ENCODE measurements around the gene DZIP1. TPM values are rescaled to one million over a fixed set of nuclear protein-coding genes. Genes with fewer than 3 reads are reported as not detected.

The DZIP1 gene
- total and polyA plus RNA-seq, 10 of the 15 experiments (the other 5 are each of a cell fraction or from before 2014, with no cell fraction given): 0.01 to 1.9 (median 0.55) TPM

DNA sequence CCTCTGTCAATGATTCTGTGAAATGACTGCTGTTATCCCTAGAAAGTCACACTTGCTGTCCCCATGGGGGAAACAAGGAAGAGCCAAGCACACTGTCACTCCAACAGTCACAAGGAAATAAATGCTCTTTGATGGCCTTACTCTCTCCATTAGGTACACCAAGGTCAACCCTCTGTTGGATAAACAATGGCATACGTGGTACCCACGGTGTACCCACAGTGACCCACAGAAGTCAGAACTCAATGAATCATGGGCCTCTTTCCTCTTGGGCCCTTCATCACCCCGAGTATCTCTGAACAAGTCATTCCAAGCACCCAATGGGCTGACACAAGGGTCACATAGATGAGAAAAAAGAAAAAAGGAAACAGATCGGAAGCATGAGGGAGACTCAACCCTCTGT lies 15.4 kb downstream of the DZIP1 start:
- SMC1A ChIA-PET (ENCODE audit: uncharacterized antibody, unreplicated experiment): no interaction called here
- Histone ChIP-seq H3K36me3 (ENCODE audit: control insufficient read depth in 2 of 2, insufficient read depth in 2 of 2, low read length in 1 of 2) (no peaks in the 10 kb centered on the region), H4K20me1 (ENCODE audit: control insufficient read depth, insufficient read depth) (no peaks in the 10 kb centered on the region), H3K79me2 (ENCODE audit: control insufficient read depth, insufficient read depth, low read length) (no peaks in the 10 kb centered on the region), H2AFZ (ENCODE audit: control insufficient read depth, low read depth, low read length) (no peak overlapping the region), H3K9me3 (replicated peaks; ENCODE audit: control insufficient read depth, insufficient read depth, low read length) (no peaks in the 10 kb centered on the region), H3K4me2 (ENCODE audit: control insufficient read depth, insufficient read depth) (no peak overlapping the region), H3K4me1 (ENCODE audit: control insufficient read depth, insufficient read depth, low read length) (no peaks in the 10 kb centered on the region), H3K27ac (ENCODE audit: control insufficient read depth, insufficient read depth) (no peak overlapping the region), H3K4me3 (no peak overlapping the region), H3K27me3 (replicated peaks in 1 of 2; ENCODE audit: control insufficient read depth in 2 of 2, insufficient read depth in 2 of 2, low read length in 1 of 2) (no peaks in the 10 kb centered on the region), H3K9ac (ENCODE audit: control insufficient read depth, insufficient read depth, low read length) (no peak overlapping the region)
- FAIRE-seq (no peak), DNase-seq (ENCODE audit: low read depth, low spot score) (no peak), ATAC-seq (no peak)
- BruUV-seq (replicated peaks): no TSS peak
- in situ Hi-C loops (cut with MboI) (no loop called here), intact Hi-C loops (cut with micrococcal nuclease; ENCODE audit: unreplicated experiment) (no loop called here)
- RAD21 ChIA-PET (ENCODE audit: unreplicated experiment): no interaction called here
- TF ChIP-seq SMC3 (IDR thresholded peaks at IDR 0.05; ENCODE audit: borderline replicate concordance, low read length): no peak
- no peak for TF ChIP-seq ESRRA (IDR thresholded peaks at IDR 0.05; ENCODE audit: low read length)
- TF ChIP-seq, protein P1, sequence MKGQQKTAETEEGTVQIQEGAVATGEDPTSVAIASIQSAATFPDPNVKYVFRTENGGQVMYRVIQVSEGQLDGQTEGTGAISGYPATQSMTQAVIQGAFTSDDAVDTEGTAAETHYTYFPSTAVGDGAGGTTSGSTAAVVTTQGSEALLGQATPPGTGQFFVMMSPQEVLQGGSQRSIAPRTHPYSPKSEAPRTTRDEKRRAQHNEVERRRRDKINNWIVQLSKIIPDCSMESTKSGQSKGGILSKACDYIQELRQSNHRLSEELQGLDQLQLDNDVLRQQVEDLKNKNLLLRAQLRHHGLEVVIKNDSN (IDR thresholded peaks at IDR 0.05; ENCODE audit: borderline replicate concordance, extremely low read length, insufficient read depth, low read depth, low read length): no peak
- no peak for TF ChIP-seq RELA (IDR thresholded peaks at IDR 0.05; ENCODE audit: borderline replicate concordance, partially characterized antibody)
- POLR2A ChIA-PET: no interaction called here
- CTCF ChIA-PET: no interaction called here
- WGBS (ENCODE audit: insufficient coverage, insufficient replicate concordance, low lambda C conversion rate, missing lambda C conversion rate): 37% methylated on average over 4 of the region's 4 CpGs

GRCh38 chr13:95628488-95628887 lies 16.0 kb downstream of the DZIP1 start:
- WGBS (ENCODE audit: insufficient coverage, insufficient replicate concordance, low lambda C conversion rate, missing lambda C conversion rate): 45% methylated on average over 1 of the region's 1 CpG
- Histone ChIP-seq H3K4me2 (ENCODE audit: control insufficient read depth, insufficient read depth) (no peak overlapping the region), H3K27me3 (replicated peaks in 1 of 2; ENCODE audit: control insufficient read depth in 2 of 2, insufficient read depth in 2 of 2, low read length in 1 of 2) (no peaks in the 10 kb centered on the region), H3K4me1 (ENCODE audit: control insufficient read depth, insufficient read depth, low read length) (no peaks in the 10 kb centered on the region), H2AFZ (ENCODE audit: control insufficient read depth, low read depth, low read length) (no peak overlapping the region), H3K36me3 (ENCODE audit: control insufficient read depth in 2 of 2, insufficient read depth in 2 of 2, low read length in 1 of 2) (no peaks in the 10 kb centered on the region), H3K4me3 (no peak overlapping the region), H3K9ac (ENCODE audit: control insufficient read depth, insufficient read depth, low read length) (no peak overlapping the region), H3K27ac (ENCODE audit: control insufficient read depth, insufficient read depth) (no peak overlapping the region), H4K20me1 (ENCODE audit: control insufficient read depth, insufficient read depth) (no peaks in the 10 kb centered on the region), H3K9me3 (replicated peaks; ENCODE audit: control insufficient read depth, insufficient read depth, low read length) (no peaks in the 10 kb centered on the region), H3K79me2 (ENCODE audit: control insufficient read depth, insufficient read depth, low read length) (no peaks in the 10 kb centered on the region)
- POLR2A ChIA-PET: no interaction called here
- CTCF ChIA-PET: interaction anchor here (7.7 kb wide), 1 partner anchor 207 kb away, joined by 192 read pairs; no protein-coding TSS in a partner anchor
- no TSS peak for BruUV-seq (replicated peaks)
- no peak for ATAC-seq
- in situ Hi-C loops (cut with MboI) (no loop called here), intact Hi-C loops (cut with micrococcal nuclease; ENCODE audit: unreplicated experiment) (no loop called here)
- no peak for TF ChIP-seq ZBED1 (IDR thresholded peaks at IDR 0.05; ENCODE audit: borderline replicate concordance)
- TF ChIP-seq, protein P2, sequence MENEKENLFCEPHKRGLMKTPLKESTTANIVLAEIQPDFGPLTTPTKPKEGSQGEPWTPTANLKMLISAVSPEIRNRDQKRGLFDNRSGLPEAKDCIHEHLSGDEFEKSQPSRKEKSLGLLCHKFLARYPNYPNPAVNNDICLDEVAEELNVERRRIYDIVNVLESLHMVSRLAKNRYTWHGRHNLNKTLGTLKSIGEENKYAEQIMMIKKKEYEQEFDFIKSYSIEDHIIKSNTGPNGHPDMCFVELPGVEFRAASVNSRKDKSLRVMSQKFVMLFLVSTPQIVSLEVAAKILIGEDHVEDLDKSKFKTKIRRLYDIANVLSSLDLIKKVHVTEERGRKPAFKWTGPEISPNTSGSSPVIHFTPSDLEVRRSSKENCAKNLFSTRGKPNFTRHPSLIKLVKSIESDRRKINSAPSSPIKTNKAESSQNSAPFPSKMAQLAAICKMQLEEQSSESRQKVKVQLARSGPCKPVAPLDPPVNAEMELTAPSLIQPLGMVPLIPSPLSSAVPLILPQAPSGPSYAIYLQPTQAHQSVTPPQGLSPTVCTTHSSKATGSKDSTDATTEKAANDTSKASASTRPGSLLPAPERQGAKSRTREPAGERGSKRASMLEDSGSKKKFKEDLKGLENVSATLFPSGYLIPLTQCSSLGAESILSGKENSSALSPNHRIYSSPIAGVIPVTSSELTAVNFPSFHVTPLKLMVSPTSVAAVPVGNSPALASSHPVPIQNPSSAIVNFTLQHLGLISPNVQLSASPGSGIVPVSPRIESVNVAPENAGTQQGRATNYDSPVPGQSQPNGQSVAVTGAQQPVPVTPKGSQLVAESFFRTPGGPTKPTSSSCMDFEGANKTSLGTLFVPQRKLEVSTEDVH (IDR thresholded peaks at IDR 0.05; ENCODE audit: low read depth, partially characterized antibody): no peak
- no peak for TF ChIP-seq MYC (IDR thresholded peaks at IDR 0.05; ENCODE audit: insufficient read depth, insufficient read length, insufficient replicate concordance, low read length, severe bottlenecking)
- no peak for TF ChIP-seq NBN (IDR thresholded peaks at IDR 0.05)
- no peak for TF ChIP-seq TCF3 (IDR thresholded peaks at IDR 0.05; ENCODE audit: borderline replicate concordance, insufficient read depth, low read depth, low read length)
- no peak for TF ChIP-seq HCFC1 (IDR thresholded peaks at IDR 0.05; ENCODE audit: low read length)
- TF ChIP-seq CHD1 (IDR thresholded peaks at IDR 0.05; ENCODE audit: low read depth, low read length): no peak
- DNase-seq (ENCODE audit: low read depth, low spot score): no peak
- RAD21 ChIA-PET (ENCODE audit: unreplicated experiment): no interaction called here
- FAIRE-seq: no peak
- SMC1A ChIA-PET (ENCODE audit: uncharacterized antibody, unreplicated experiment): interaction anchor here (7.6 kb wide), 1 partner anchor 206 kb away, joined by 139 read pairs; no protein-coding TSS in a partner anchor
